CD14-positive monocyte (primary cell): ENCODE measurements around the gene ANKRD10. TPM values are rescaled to one million over a fixed set of nuclear protein-coding genes. Genes with fewer than 3 reads are reported as not detected.

ENCODE experiments used
- DNase-seq, 3 donors: peaks; one replicate each; pipeline ENCODE4 v3.0.0-alpha.2; 2011 to 2022
- H2AFZ ChIP-seq: 2 replicates; pipeline ENCODE4 v1.6.0; 2012; ENCODE audit warnings: mild to moderate bottlenecking, low read depth, low read length, inconsistent platforms; ENCODE audit not compliant: insufficient read depth, poor library complexity, severe bottlenecking
- H3K27ac ChIP-seq, 2 donors: 1 replicate in 1 of 2; 2 replicates in 1 of 2; pipeline ENCODE4 v1.5.1; 2012 to 2013; ENCODE audit warnings: low read length in 2 of 2, control low read depth in 1 of 2, inconsistent platforms in 1 of 2, low read depth in 1 of 2, mild to moderate bottlenecking in 1 of 2
- H3K27me3 ChIP-seq, 2 donors: one replicate each; pipeline versions ENCODE4 v1.6.0 to v1.6.1; 2011 to 2013; ENCODE audit warnings: low read length in 2 of 2; ENCODE audit not compliant: control insufficient read depth in 2 of 2, insufficient read depth in 2 of 2
- H3K36me3 ChIP-seq, 2 donors: replicated peaks in 1 of 2; 1 replicate in 1 of 2; 2 replicates in 1 of 2; pipeline versions ENCODE4 v1.5.1 to v1.6.1; 2012 to 2013; ENCODE audit warnings: low read length in 2 of 2, control low read depth in 1 of 2, inconsistent platforms in 1 of 2, mild to moderate bottlenecking in 1 of 2; ENCODE audit not compliant: insufficient read depth in 2 of 2, control insufficient read depth in 1 of 2
- H3K4me1 ChIP-seq, 2 donors: 1 replicate in 1 of 2; 2 replicates in 1 of 2; pipeline versions ENCODE4 v1.5.1 to v1.6.1; 2012 to 2013; ENCODE audit warnings: low read length in 2 of 2, control low read depth in 1 of 2, inconsistent platforms in 1 of 2, mild to moderate bottlenecking in 1 of 2, moderate library complexity in 1 of 2; ENCODE audit not compliant: insufficient read depth in 2 of 2, control insufficient read depth in 1 of 2
- H3K4me2 ChIP-seq: replicated peaks from 2 replicates; pipeline ENCODE3; 2012; ENCODE audit warnings: low read length, moderate library complexity, mild to moderate bottlenecking; ENCODE audit not compliant: poor library complexity, severe bottlenecking; ENCODE audit errors: extremely low read depth
- H3K4me3 ChIP-seq, 3 experiments: fragments of 200-600 bp in 1 of 3; sonication (generic) in 1 of 3; replicated peaks in 1 of 3; 1 replicate in 2 of 3; 2 replicates in 1 of 3; pipeline ENCODE4 v1.5.1; 2011 to 2013; ENCODE audit warnings: low read length in 3 of 3, mild to moderate bottlenecking in 3 of 3, control low read depth in 2 of 3, low read depth in 2 of 3, inconsistent platforms in 1 of 3, moderate library complexity in 1 of 3
- H3K79me2 ChIP-seq: 2 replicates; pipeline ENCODE4 v1.6.0; 2012; ENCODE audit warnings: mild to moderate bottlenecking, control low read depth, inconsistent platforms, low read length, moderate library complexity; ENCODE audit not compliant: insufficient read depth
- H3K9ac ChIP-seq: 2 replicates; pipeline ENCODE4 v1.6.0; 2017; ENCODE audit warnings: low read length, mild to moderate bottlenecking; ENCODE audit not compliant: insufficient read depth, poor library complexity, severe bottlenecking
- H3K9me3 ChIP-seq, 2 donors: replicated peaks in 1 of 2; 1 replicate in 1 of 2; 2 replicates in 1 of 2; pipeline versions ENCODE4 v1.5.1 to v1.6.1; 2012 to 2013; ENCODE audit warnings: low read length in 2 of 2, control low read depth in 1 of 2; ENCODE audit not compliant: control insufficient read depth in 1 of 2, insufficient read depth in 1 of 2
- H4K20me1 ChIP-seq: 2 replicates; pipeline ENCODE4 v1.6.0; 2012; ENCODE audit warnings: mild to moderate bottlenecking, low read length, control low read depth, moderate library complexity; ENCODE audit not compliant: insufficient read depth
- H3K27ac Mint-ChIP-seq, 7 donors: one replicate each; pipeline ENCODE4 v1.8.0; 2020; ENCODE audit warnings: mild to moderate bottlenecking in 7 of 7, mixed read lengths in 7 of 7, moderate library complexity in 6 of 7, inconsistent platforms in 2 of 7
- H3K27me3 Mint-ChIP-seq, 3 donors: one replicate each; pipeline ENCODE4 v1.8.0; 2021 to 2022; ENCODE audit warnings: low read depth in 3 of 3, mild to moderate bottlenecking in 3 of 3, mixed read lengths in 3 of 3, moderate library complexity in 3 of 3, inconsistent platforms in 1 of 3
- H3K36me3 Mint-ChIP-seq, 2 donors: one replicate each; pipeline ENCODE4 v1.8.0; 2020; ENCODE audit warnings: mixed read lengths in 2 of 2, inconsistent platforms in 1 of 2, mild to moderate bottlenecking in 1 of 2
- H3K4me1 Mint-ChIP-seq: one replicate; pipeline ENCODE4 v1.8.0; 2020; ENCODE audit warnings: mild to moderate bottlenecking, mixed read lengths
- H3K4me3 Mint-ChIP-seq, 2 donors: one replicate each; pipeline ENCODE4 v1.8.0; 2020; ENCODE audit warnings: mild to moderate bottlenecking in 2 of 2, mixed read lengths in 2 of 2, moderate library complexity in 1 of 2
- H3K9me3 Mint-ChIP-seq, 7 donors: one replicate each; pipeline ENCODE4 v1.8.0; 2020 to 2022; ENCODE audit warnings: mixed read lengths in 7 of 7, mild to moderate bottlenecking in 6 of 7, moderate library complexity in 6 of 7, inconsistent platforms in 2 of 7
- CTCF ChIP-seq: fragments of 200-600 bp; IDR thresholded peaks from one replicate; pipeline ENCODE4 v1.8.0; 2022; ENCODE audit warnings: antibody characterized with exemption, mild to moderate bottlenecking
- WGBS: methylation state at CpG from one replicate; pipeline ENCODE4 v1.1.5; 2013; ENCODE audit warnings: missing lambda C conversion rate; ENCODE audit not compliant: insufficient coverage; 5-methylcytosine and 5-hydroxymethylcytosine counted together
- intact Hi-C, 2 donors: fragments of 100-400 bp; cut with micrococcal nuclease; formaldehyde crosslinking; loops; one replicate each; pipeline versions ENCODE4 v1.15.0 to v1.15.1; 2023
- polyA plus RNA-seq, 3 donors: library from polyadenylated mRNA; depleted of rRNA in 1 of 3; unstranded in 2 of 3; stranded (reverse) in 1 of 3; fragments of 300-500 nt in 2 of 3; fragments of >200 nt in 1 of 3; fragmentation: Illumina TruSeq in 2 of 3; gene quantifications; 1 replicate in 2 of 3; 2 replicates in 1 of 3; pipeline ENCODE4 v1.2.3, GENCODE V29; 2012 to 2021

Gene ANKRD10
- polyA plus RNA-seq, 3 donors = 30.5 to 79.9 (median 37.2) TPM

- H3K4me1 ChIP-seq = no peaks in the 10 kb centered on the region
- no peak overlapping the region for H3K9ac ChIP-seq
- H3K4me2 ChIP-seq = no peak overlapping the region
- 93% methylated on average over 8 of the region's 10 CpGs for WGBS
- intact Hi-C loops = no loop called here
- Mint-ChIP-seq H3K36me3 (peaks cover 13 to 16% of the 10 kb centered on the region in 2 donors), H3K27me3 (peaks cover 0 to 1% (median 0%) of the 10 kb centered on the region in 3 donors), H3K9me3 (no peaks in the 10 kb centered on the region), H3K4me3 (no peak overlapping the region), H3K27ac (no peak overlapping the region), H3K4me1 (peaks cover 2% of the 10 kb centered on the region)
- TF ChIP-seq CTCF = no peak
- DNase-seq = no peak
- peaks cover 0 to 6% of the 10 kb centered on the region in 2 donors for H3K36me3 ChIP-seq
- no peak overlapping the region for H3K27ac ChIP-seq
- H4K20me1 ChIP-seq = no peaks in the 10 kb centered on the region
- no peak overlapping the region for H2AFZ ChIP-seq
- no peak overlapping the region for H3K4me3 ChIP-seq
- no peaks in the 10 kb centered on the region for H3K79me2 ChIP-seq
- no peaks in the 10 kb centered on the region for H3K9me3 ChIP-seq
- no peaks in the 10 kb centered on the region for H3K27me3 ChIP-seq
Observed at GRCh38 chr13:110885516-110885915, 29.4 kb downstream of the ANKRD10 start.

- no peak overlapping the region for H3K4me2 ChIP-seq
- intact Hi-C loops = no loop called here
- H3K27ac Mint-ChIP-seq = no peak overlapping the region
- H3K27ac ChIP-seq = no peak overlapping the region
- peaks cover 0 to 6% of the 10 kb centered on the region in 2 donors for H3K36me3 ChIP-seq
- H3K9me3 Mint-ChIP-seq = no peaks in the 10 kb centered on the region
- no peaks in the 10 kb centered on the region for H3K4me1 ChIP-seq
- H3K4me1 Mint-ChIP-seq = peaks cover 1% of the 10 kb centered on the region
- no peak overlapping the region for H3K9ac ChIP-seq
- no peak for DNase-seq
- H3K9me3 ChIP-seq = no peaks in the 10 kb centered on the region
- H4K20me1 ChIP-seq = no peaks in the 10 kb centered on the region
- no peak for TF ChIP-seq CTCF
- H3K27me3 ChIP-seq = no peaks in the 10 kb centered on the region
- H3K27me3 Mint-ChIP-seq = peaks cover 0 to 1% (median 0%) of the 10 kb centered on the region in 3 donors
- H3K4me3 Mint-ChIP-seq = no peak overlapping the region
- H3K4me3 ChIP-seq = no peak overlapping the region
- peaks cover 13 to 21% of the 10 kb centered on the region in 2 donors for H3K36me3 Mint-ChIP-seq
- H3K79me2 ChIP-seq = no peaks in the 10 kb centered on the region
- no peak overlapping the region for H2AFZ ChIP-seq
- WGBS = no CpG with 5 or more reads among the region's 3 CpGs
Observed at GRCh38 chr13:110884517-110884916, 30.4 kb downstream of the ANKRD10 start.
